ENCODE results near the gene ERBB4. TPM values are rescaled to one million over a fixed set of nuclear protein-coding genes. Genes with fewer than 3 reads are reported as not detected.

Gene ERBB4
- total and polyA plus RNA-seq, 2 of the 8 experiments (the other 6 are each of a cell fraction or from before 2014, with no cell fraction given): 0.34 to 1.3 TPM

DNA sequence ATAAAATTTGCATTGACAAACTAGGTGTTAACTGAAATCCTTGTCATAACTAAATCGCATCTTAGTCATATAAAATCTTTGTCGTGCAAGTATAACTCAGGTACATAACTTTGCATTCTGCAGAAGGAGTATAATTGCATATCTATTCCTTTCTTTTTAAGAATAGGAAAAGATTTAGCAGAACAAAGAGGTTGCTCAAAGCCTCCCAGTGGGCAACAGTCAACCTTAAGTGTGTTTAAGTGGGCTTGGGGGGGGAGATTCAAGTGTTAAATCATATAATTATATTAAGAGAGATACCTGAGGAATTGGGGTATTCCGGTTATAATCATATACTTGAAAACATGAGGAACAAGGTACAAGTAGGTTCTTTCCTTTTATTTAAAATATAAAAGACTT, 1068.9 kb downstream of the ERBB4 start:
- Histone ChIP-seq H2AFZ (ENCODE audit: low read length) (no peak overlapping the region), H3K79me2 (ENCODE audit: control insufficient read depth in 1 of 2, insufficient read depth in 2 of 2, low read length in 2 of 2) (no peaks in the 10 kb centered on the region), H3K23ac (ENCODE audit: insufficient read length) (no peak overlapping the region), H3K36me3 (ENCODE audit: control insufficient read depth in 2 of 4, insufficient read depth in 4 of 4, low read length in 3 of 4) (0 out of 8 replicates have a peak, but pooled peaks cover 0 to 2% (median 0%) of the 10 kb centered on the region in 4 experiments), H2BK12ac (ENCODE audit: low read depth, low read length) (no peak overlapping the region), H3K27ac (ENCODE audit: low read depth, low read length) (no peak overlapping the region), H2BK15ac (ENCODE audit: low read length) (no peak overlapping the region), H3K9ac (replicated peaks in 1 of 4; ENCODE audit: extremely low read depth in 1 of 4, low read depth in 3 of 4, low read length in 3 of 4) (no peak overlapping the region), H3K27me3 (replicated peaks in 1 of 4; ENCODE audit: control insufficient read depth in 3 of 4, extremely low read depth in 1 of 4, insufficient read depth in 3 of 4, low read length in 3 of 4) (no peaks in the 10 kb centered on the region), H2BK5ac (ENCODE audit: low read depth, low read length) (no peak overlapping the region), H2AK5ac (ENCODE audit: low read depth, low read length) (no peak overlapping the region), H4K91ac (replicated peaks; ENCODE audit: insufficient read length, low read length) (no peak overlapping the region), H3K56ac (replicated peaks; ENCODE audit: insufficient read length, low read depth, low read length) (no peak overlapping the region), H2BK120ac (replicated peaks; ENCODE audit: low read depth, low read length) (no peak overlapping the region), H4K5ac (ENCODE audit: insufficient read length, low read depth, low read length) (no peak overlapping the region), H3K4me3 (ENCODE audit: extremely low read depth in 1 of 4, insufficient read depth in 2 of 4, low read depth in 3 of 4, low read length in 4 of 4) (no peak overlapping the region), H3K4me1 (replicated peaks in 1 of 4; ENCODE audit: control insufficient read depth in 3 of 4, insufficient read depth in 4 of 4, low read length in 3 of 4) (peaks cover 0 to 12% (median 6%) of the 10 kb centered on the region in 4 experiments; a peak in 3 of 7 replicates), H4K8ac (ENCODE audit: extremely low read depth, insufficient read depth, low read length) (no peak overlapping the region), H2BK20ac (ENCODE audit: low read length) (no peak overlapping the region), H3K14ac (ENCODE audit: insufficient read length) (no peak overlapping the region), H3K4me2 (ENCODE audit: insufficient read depth in 1 of 2, low read depth in 2 of 2, low read length in 2 of 2) (no peak overlapping the region), H3K9me3 (ENCODE audit: insufficient read depth in 2 of 2, low read depth in 1 of 2, low read length in 1 of 2) (no peaks in the 10 kb centered on the region), H4K20me1 (replicated peaks in 1 of 2; ENCODE audit: control insufficient read depth in 1 of 2, insufficient read depth in 2 of 2, low read length in 2 of 2) (no peaks in the 10 kb centered on the region), H3K4ac (replicated peaks; ENCODE audit: insufficient read length, low read depth, low read length) (no peak overlapping the region), H3K23me2 (ENCODE audit: low read depth, low read length) (no peaks in the 10 kb centered on the region), H3K18ac (ENCODE audit: extremely low read depth, low read length) (no peak overlapping the region), H3K79me1 (ENCODE audit: low read depth, low read length) (no peaks in the 10 kb centered on the region; the same call in 1 of the 2 replicates)
- 50% methylated on average over 3 of the region's 3 CpGs; no CpG with 5 or more reads in 1 of the 2 experiments for WGBS, 2 experiments (ENCODE audit: extremely low coverage in 1 of 2, insufficient coverage in 1 of 2, insufficient read length in 1 of 2, insufficient replicate concordance in 2 of 2, low coverage in 1 of 2, low lambda C conversion rate in 2 of 2, missing lambda C conversion rate in 1 of 2)
- DNase-seq (ENCODE audit: low read depth in 1 of 2, low spot score in 2 of 2) (no peak), FAIRE-seq (no peak)
- TF ChIP-seq NANOG (IDR thresholded peaks at IDR 0.05; ENCODE audit: insufficient read depth, low read depth, low read length, poor library complexity, severe bottlenecking) (peak; percentile 69), NRF1 (IDR thresholded peaks at IDR 0.05; ENCODE audit: low read depth, low read length) (no peak)
- POLR2A ChIA-PET (ENCODE audit: partially characterized antibody): no interaction called here
- CTCF ChIA-PET (ENCODE audit: partially characterized antibody): interaction anchor here (1.2 kb wide), 2 partner anchors 10 to 14 kb away, joined by 4 to 5 read pairs; no protein-coding TSS in a partner anchor
